Measurements from ENCODE around the gene UBE2D2. TPM values are rescaled to one million over a fixed set of nuclear protein-coding genes. Genes with fewer than 3 reads are reported as not detected.

Gene UBE2D2
- total and polyA plus RNA-seq, 2 of the 4 experiments (the other 2 are of a cell fraction) = 26.9 to 35.7 TPM

DNA sequence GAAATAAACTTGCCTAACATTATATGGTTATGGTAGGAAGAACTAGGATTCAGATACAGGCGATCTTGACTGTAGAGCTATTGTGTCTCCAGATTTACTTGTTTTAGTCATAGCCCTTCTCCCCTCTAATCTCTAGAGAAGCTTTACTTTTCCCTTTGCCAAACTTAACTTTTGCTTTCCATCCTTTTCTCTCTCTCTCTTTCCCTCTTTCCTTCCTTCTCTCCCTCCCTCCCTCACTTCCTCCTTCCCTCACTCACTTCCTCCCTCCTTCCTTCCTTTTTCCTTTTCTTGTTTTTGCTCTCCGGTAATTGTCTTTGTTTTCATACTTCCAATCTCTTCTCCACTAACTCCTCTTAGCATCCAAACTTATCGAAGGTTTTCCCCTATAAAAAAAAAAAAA lies 10.4 kb downstream of the UBE2D2 start:
- peaks cover 9 to 31% of the 10 kb centered on the region in 2 experiments; a peak in 3 of 4 replicates for H3K79me1 ChIP-seq (ENCODE audit: low read depth in 1 of 2, low read length in 2 of 2)
- peaks cover 82% of the 10 kb centered on the region for H4K20me1 ChIP-seq (ENCODE audit: insufficient read depth, low read length)
- intact Hi-C loops (cut with micrococcal nuclease) (no loop called here), in situ Hi-C loops (cut with MboI; ENCODE audit: low sequenced_read_pairs) (no loop called here), dilution Hi-C loops (cut with HindIII; ENCODE audit: low sequenced_read_pairs, unreplicated experiment) (no loop called here)
- H3K14ac ChIP-seq (replicated peaks; ENCODE audit: low read depth, low read length) = no peak overlapping the region
- TF ChIP-seq MAFK (IDR thresholded peaks at IDR 0.05; ENCODE audit: low read depth, low read length) (no peak), RCOR1 (IDR thresholded peaks at IDR 0.05; ENCODE audit: insufficient replicate concordance, low read length) (no peak), CEBPB (IDR thresholded peaks at IDR 0.05; ENCODE audit: low read depth, low read length) (no peak), FOS (IDR thresholded peaks at IDR 0.05; ENCODE audit: low read depth, low read length) (no peak), SMC3 (IDR thresholded peaks at IDR 0.05; ENCODE audit: low read depth, low read length) (no peak), MXI1 (IDR thresholded peaks at IDR 0.05; ENCODE audit: borderline replicate concordance, low read depth, low read length) (no peak), BHLHE40 (IDR thresholded peaks at IDR 0.05; ENCODE audit: low read depth, low read length) (no peak), CHD1 (IDR thresholded peaks at IDR 0.05; ENCODE audit: low read depth, low read length) (no peak), RFX5 (IDR thresholded peaks at IDR 0.05; ENCODE audit: low read depth, low read length) (no peak), NFE2L2 (IDR thresholded peaks at IDR 0.05; ENCODE audit: low read depth, low read length) (no peak), RAD21 (IDR thresholded peaks at IDR 0.05; ENCODE audit: low read length) (no peak), MAZ (IDR thresholded peaks at IDR 0.05; ENCODE audit: borderline replicate concordance, low read depth, low read length) (no peak), POLR2A (IDR thresholded peaks at IDR 0.05; ENCODE audit: low read depth, low read length) (no peak)
- TF ChIP-seq, protein P1, sequence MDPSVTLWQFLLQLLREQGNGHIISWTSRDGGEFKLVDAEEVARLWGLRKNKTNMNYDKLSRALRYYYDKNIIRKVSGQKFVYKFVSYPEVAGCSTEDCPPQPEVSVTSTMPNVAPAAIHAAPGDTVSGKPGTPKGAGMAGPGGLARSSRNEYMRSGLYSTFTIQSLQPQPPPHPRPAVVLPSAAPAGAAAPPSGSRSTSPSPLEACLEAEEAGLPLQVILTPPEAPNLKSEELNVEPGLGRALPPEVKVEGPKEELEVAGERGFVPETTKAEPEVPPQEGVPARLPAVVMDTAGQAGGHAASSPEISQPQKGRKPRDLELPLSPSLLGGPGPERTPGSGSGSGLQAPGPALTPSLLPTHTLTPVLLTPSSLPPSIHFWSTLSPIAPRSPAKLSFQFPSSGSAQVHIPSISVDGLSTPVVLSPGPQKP (IDR thresholded peaks at IDR 0.05; ENCODE audit: borderline replicate concordance, low read depth, low read length) = no peak
- TF ChIP-seq, protein P2, sequence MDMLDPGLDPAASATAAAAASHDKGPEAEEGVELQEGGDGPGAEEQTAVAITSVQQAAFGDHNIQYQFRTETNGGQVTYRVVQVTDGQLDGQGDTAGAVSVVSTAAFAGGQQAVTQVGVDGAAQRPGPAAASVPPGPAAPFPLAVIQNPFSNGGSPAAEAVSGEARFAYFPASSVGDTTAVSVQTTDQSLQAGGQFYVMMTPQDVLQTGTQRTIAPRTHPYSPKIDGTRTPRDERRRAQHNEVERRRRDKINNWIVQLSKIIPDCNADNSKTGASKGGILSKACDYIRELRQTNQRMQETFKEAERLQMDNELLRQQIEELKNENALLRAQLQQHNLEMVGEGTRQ (IDR thresholded peaks at IDR 0.05; ENCODE audit: low read depth, low read length) = no peak
- TF ChIP-seq, protein P3, sequence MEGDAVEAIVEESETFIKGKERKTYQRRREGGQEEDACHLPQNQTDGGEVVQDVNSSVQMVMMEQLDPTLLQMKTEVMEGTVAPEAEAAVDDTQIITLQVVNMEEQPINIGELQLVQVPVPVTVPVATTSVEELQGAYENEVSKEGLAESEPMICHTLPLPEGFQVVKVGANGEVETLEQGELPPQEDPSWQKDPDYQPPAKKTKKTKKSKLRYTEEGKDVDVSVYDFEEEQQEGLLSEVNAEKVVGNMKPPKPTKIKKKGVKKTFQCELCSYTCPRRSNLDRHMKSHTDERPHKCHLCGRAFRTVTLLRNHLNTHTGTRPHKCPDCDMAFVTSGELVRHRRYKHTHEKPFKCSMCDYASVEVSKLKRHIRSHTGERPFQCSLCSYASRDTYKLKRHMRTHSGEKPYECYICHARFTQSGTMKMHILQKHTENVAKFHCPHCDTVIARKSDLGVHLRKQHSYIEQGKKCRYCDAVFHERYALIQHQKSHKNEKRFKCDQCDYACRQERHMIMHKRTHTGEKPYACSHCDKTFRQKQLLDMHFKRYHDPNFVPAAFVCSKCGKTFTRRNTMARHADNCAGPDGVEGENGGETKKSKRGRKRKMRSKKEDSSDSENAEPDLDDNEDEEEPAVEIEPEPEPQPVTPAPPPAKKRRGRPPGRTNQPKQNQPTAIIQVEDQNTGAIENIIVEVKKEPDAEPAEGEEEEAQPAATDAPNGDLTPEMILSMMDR (conservative IDR thresholded peaks at IDR 0.05; ENCODE audit: low read depth, low read length) = no peak
- H3K4me2 ChIP-seq (ENCODE audit: low read depth, low read length) = no peak overlapping the region
- ChIA-PET POLR2A (ENCODE audit: unreplicated experiment) (no interaction called here), CTCF (interaction anchor here (0.6 to 2.0 kb wide), 2 partner anchors 144 to 194 kb away, joined by 3 to 4 read pairs; no protein-coding TSS in a partner anchor)
- H3K27ac ChIP-seq (ENCODE audit: insufficient read depth, low read length) = no peak overlapping the region
- H4K5ac ChIP-seq (ENCODE audit: low read depth, low read length) = no peak overlapping the region
- H3K9ac ChIP-seq (ENCODE audit: low read depth, low read length) = no peak overlapping the region
- WGBS, 2 experiments (ENCODE audit: extremely low coverage in 2 of 2, insufficient read length in 1 of 2) = no CpG with 5 or more reads among the region's 3 CpGs
- H3K23ac ChIP-seq (ENCODE audit: low read depth, low read length) = no peak overlapping the region
- no peak overlapping the region for H3K56ac ChIP-seq (ENCODE audit: extremely low read depth, insufficient read depth, low read length)
- BruUV-seq (replicated peaks) = no TSS peak
- no peak overlapping the region for H4K91ac ChIP-seq (ENCODE audit: insufficient read depth, low read depth, low read length)
- 0 out of 2 replicates have a peak, but pooled peaks cover 3% of the 10 kb centered on the region for H3K9me1 ChIP-seq (ENCODE audit: insufficient read depth, low read length)
- H2AFZ ChIP-seq (replicated peaks; ENCODE audit: low read length, poor library complexity) = no peak overlapping the region
- H3K9me3 ChIP-seq (ENCODE audit: control insufficient read depth, insufficient read depth, low read length) = no peaks in the 10 kb centered on the region
- no peak overlapping the region for H2BK15ac ChIP-seq (ENCODE audit: low read depth, low read length)
- no peak overlapping the region for H2AK9ac ChIP-seq (replicated peaks; ENCODE audit: low read depth, low read length, poor library complexity)
- no peak overlapping the region for H2BK5ac ChIP-seq (ENCODE audit: low read depth, low read length, poor library complexity, severe bottlenecking)
- DNase-seq (no peak), ATAC-seq (ENCODE audit: low read depth) (no peak)
- no peak overlapping the region for H3K18ac ChIP-seq (ENCODE audit: low read depth, low read length)
- H2BK20ac ChIP-seq (ENCODE audit: low read depth, low read length) = no peak overlapping the region
- H3K27me3 ChIP-seq (ENCODE audit: control insufficient read depth, insufficient read depth, low read length) = no peaks in the 10 kb centered on the region
- peaks cover 9% of the 10 kb centered on the region for H3K36me3 ChIP-seq (ENCODE audit: control insufficient read depth, insufficient read depth, low read length)
- H3K4me1 ChIP-seq (ENCODE audit: control insufficient read depth, insufficient read depth, low read length) = peaks cover 7% of the 10 kb centered on the region
- no peak overlapping the region for H2AK5ac ChIP-seq (ENCODE audit: low read depth, low read length)
- no peak overlapping the region for H3K4me3 ChIP-seq (ENCODE audit: insufficient read depth, low read depth, low read length)
- no peak overlapping the region for H2BK120ac ChIP-seq (ENCODE audit: low read depth, low read length)
- no peak overlapping the region for H3K4ac ChIP-seq (ENCODE audit: low read depth, low read length)
- no peak overlapping the region for H4K8ac ChIP-seq (ENCODE audit: low read depth in 2 of 2, low read length in 2 of 2)
